Dermis blood vessel endothelial cell (primary cell): ENCODE measurements around the gene GNG2. TPM values are rescaled to one million over a fixed set of nuclear protein-coding genes. Genes with fewer than 3 reads are reported as not detected.

Experiments
- DNase-seq: peaks from one replicate; pipeline ENCODE4 v3.0.0; 2010
- total RNA-seq: library from RNA; depleted of rRNA; stranded (reverse); fragments of >200 nt; gene quantifications from 2 replicates; pipeline ENCODE4 v1.2.3, GENCODE V29; 2014

The GNG2 gene
- total RNA-seq, 1 donor from 2014 or later: 2.9 TPM

GRCh38 chr14:51856792-51857296 lies 3.6 kb upstream of the GNG2 start:
- DNase-seq: no peak

GRCh38 chr14:51859131-51859530 lies 1.3 kb upstream of the GNG2 start:
- DNase-seq: peak; percentile 4

- DNase-seq: peak; percentile 24
Measured at GRCh38 chr14:51860825-51861499, 550 bp downstream of the GNG2 start.

GRCh38 chr14:51862176-51862796 lies 1.9 kb downstream of the GNG2 start:
- no peak for DNase-seq

- no peak for DNase-seq
Measured at GRCh38 chr14:51862860-51863259, 2.4 kb downstream of the GNG2 start.

- DNase-seq: no peak
Measured at GRCh38 chr14:51865953-51866747, 5.7 kb downstream of the GNG2 start.

- DNase-seq: no peak
Measured at GRCh38 chr14:51867741-51868140, 7.3 kb downstream of the GNG2 start.

GRCh38 chr14:51868405-51868804 lies 8.0 kb downstream of the GNG2 start:
- DNase-seq: no peak

GRCh38 chr14:51869411-51870100 lies 9.1 kb downstream of the GNG2 start:
- no peak for DNase-seq

- DNase-seq: no peak
Measured at GRCh38 chr14:51870606-51871005, 10.2 kb downstream of the GNG2 start.

GRCh38 chr14:51871846-51872245 lies 11.4 kb downstream of the GNG2 start:
- no peak for DNase-seq

GRCh38 chr14:51872396-51872795 lies 12.0 kb downstream of the GNG2 start:
- peak; percentile 4 for DNase-seq

GRCh38 chr14:51873221-51873893 lies 12.9 kb downstream of the GNG2 start:
- DNase-seq: peak; percentile 91

- DNase-seq: no peak
Measured at GRCh38 chr14:51877810-51878209, 17.4 kb downstream of the GNG2 start.

- no peak for DNase-seq
Measured at GRCh38 chr14:51879170-51879569, 18.8 kb downstream of the GNG2 start.

- DNase-seq: no peak
Measured at GRCh38 chr14:51880835-51881580, 20.6 kb downstream of the GNG2 start.

- DNase-seq: no peak
Measured at GRCh38 chr14:51881636-51882035, 21.2 kb downstream of the GNG2 start.

GRCh38 chr14:51883232-51883631 lies 22.8 kb downstream of the GNG2 start:
- no peak for DNase-seq

- DNase-seq: peak; percentile 76
Measured at GRCh38 chr14:51884086-51884927, 23.9 kb downstream of the GNG2 start.

- peak; percentile 85 for DNase-seq
Measured at GRCh38 chr14:51889851-51890250, 29.4 kb downstream of the GNG2 start.

- no peak for DNase-seq
Measured at GRCh38 chr14:51894250-51894649, 33.8 kb downstream of the GNG2 start.
